HepG2 (cell line): ENCODE measurements around the gene MRPL58. TPM values are rescaled to one million over a fixed set of nuclear protein-coding genes. Genes with fewer than 3 reads are reported as not detected.

Experiments used
- ADNP ChIP-seq: sonication (generic); formaldehyde crosslinking; IDR thresholded peaks from 2 replicates; pipeline ENCODE4 v1.4.0; 2020; ENCODE audit warnings: missing genetic modification reagents
- CBFB ChIP-seq: sonication (generic); formaldehyde crosslinking; IDR thresholded peaks from 2 replicates; pipeline ENCODE4 v1.4.0; 2020; ENCODE audit warnings: missing genetic modification reagents
- CCAR2 ChIP-seq: fragments of 200-400 bp; formaldehyde crosslinking; optimal IDR thresholded peaks from 2 replicates; pipeline ENCODE3; 2018; ENCODE audit warnings: low read depth, mild to moderate bottlenecking, low read length, moderate library complexity
- GATA4 ChIP-seq: sonication (generic); IDR thresholded peaks from 2 replicates; pipeline ENCODE4 v1.6.1; 2016; ENCODE audit warnings: antibody characterized with exemption, low read depth, borderline replicate concordance
- GTF3A ChIP-seq: sonication (generic); formaldehyde crosslinking; conservative IDR thresholded peaks from 2 replicates; pipeline ENCODE4 v1.4.0; 2020; ENCODE audit warnings: mild to moderate bottlenecking, missing genetic modification reagents
- HMG20A ChIP-seq: IDR thresholded peaks from 2 replicates; pipeline ENCODE4 v1.6.1; 2016; ENCODE audit warnings: borderline replicate concordance
- HOXA3 ChIP-seq: sonication (generic); formaldehyde crosslinking; IDR thresholded peaks from 2 replicates; pipeline ENCODE4 v1.5.0; 2020; ENCODE audit warnings: missing genetic modification reagents
- KLF16 ChIP-seq, 2 experiments: sonication (generic) in 1 of 2; formaldehyde crosslinking in 1 of 2; IDR thresholded peaks; 2 replicates each; pipeline versions ENCODE4 v1.6.1 to v1.8.0; 2016 to 2023; ENCODE audit warnings: missing genetic modification reagents in 2 of 2, missing compliant biosample characterization in 1 of 2
- MAFF ChIP-seq: IDR thresholded peaks from 2 replicates; pipeline ENCODE4 v1.6.1; 2011; ENCODE audit warnings: low read depth, low read length, improper control_type of control experiment
- NRL ChIP-seq: sonication (generic); formaldehyde crosslinking; IDR thresholded peaks from 2 replicates; pipeline ENCODE4 v1.5.0; 2020; ENCODE audit warnings: missing genetic modification reagents, mild to moderate bottlenecking, moderate library complexity, borderline replicate concordance
- STAG1 ChIP-seq: sonication (generic); formaldehyde crosslinking; IDR thresholded peaks from 2 replicates; pipeline ENCODE4 v1.4.0; 2020; ENCODE audit warnings: missing genetic modification reagents
- TCF7 ChIP-seq: sonication (generic); IDR thresholded peaks from 2 replicates; pipeline ENCODE4 v1.6.1; 2016; ENCODE audit warnings: antibody characterized with exemption, low read depth
- ZFP41 ChIP-seq: sonication (generic); formaldehyde crosslinking; IDR thresholded peaks from 2 replicates; pipeline ENCODE4 v1.4.0; 2020; ENCODE audit warnings: mild to moderate bottlenecking, missing genetic modification reagents, borderline replicate concordance
- ZFP90 ChIP-seq: sonication (generic); formaldehyde crosslinking; IDR thresholded peaks from 2 replicates; pipeline ENCODE4 v1.8.0; 2022; ENCODE audit warnings: missing genetic modification reagents, mild to moderate bottlenecking, inconsistent platforms, borderline replicate concordance
- ZNF136 ChIP-seq: sonication (generic); formaldehyde crosslinking; IDR thresholded peaks from 2 replicates; pipeline ENCODE4 v1.8.1; 2022; ENCODE audit warnings: low read depth, mild to moderate bottlenecking, moderate library complexity, missing genetic modification reagents
- ZNF337 ChIP-seq: sonication (generic); formaldehyde crosslinking; IDR thresholded peaks from 2 replicates; pipeline ENCODE4 v1.5.1; 2020; ENCODE audit warnings: missing genetic modification reagents, low read depth, mild to moderate bottlenecking, borderline replicate concordance
- ZNF34 ChIP-seq: sonication (generic); formaldehyde crosslinking; IDR thresholded peaks from 2 replicates; pipeline ENCODE4 v1.4.0; 2020; ENCODE audit warnings: mild to moderate bottlenecking, missing genetic modification reagents, borderline replicate concordance
- ZNF367 ChIP-seq: sonication (generic); formaldehyde crosslinking; IDR thresholded peaks from 2 replicates; pipeline ENCODE4 v1.4.0; 2020; ENCODE audit warnings: missing genetic modification reagents, borderline replicate concordance
- ZNF577 ChIP-seq: sonication (generic); formaldehyde crosslinking; IDR thresholded peaks from 2 replicates; pipeline ENCODE4 v1.4.0; 2020; ENCODE audit warnings: mild to moderate bottlenecking, low read depth, missing genetic modification reagents, borderline replicate concordance
- ZNF891 ChIP-seq: sonication (generic); formaldehyde crosslinking; IDR thresholded peaks from 2 replicates; pipeline ENCODE4 v1.5.0; 2020; ENCODE audit warnings: mild to moderate bottlenecking, missing genetic modification reagents
- polyA plus RNA-seq, 8 experiments: library from polyadenylated mRNA; depleted of rRNA in 3 of 8; stranded (reverse) in 7 of 8; unstranded in 1 of 8; fragments of >200 nt; fragmentation: Illumina TruSeq in 4 of 8; extraction: Trizol in 4 of 8; gene quantifications; 2 replicates each; pipeline versions ENCODE4 v1.2.1 to v1.2.3, GENCODE V29; 2011 to 2016; ENCODE audit warnings: low read depth in 4 of 8, missing spikeins in 1 of 8, mixed read lengths in 1 of 8; ENCODE audit not compliant: insufficient read depth in 1 of 8
- total RNA-seq, 5 experiments: library from RNA; depleted of rRNA; stranded (reverse); fragments of >200 nt; fragmentation: Illumina TruSeq; extraction: Trizol; gene quantifications; 2 replicates each; pipeline ENCODE4 v1.2.3, GENCODE V29; 2016; ENCODE audit warnings: low read depth in 1 of 5
- TF ChIP-seq, protein P1 (sequence below): sonication (generic); formaldehyde crosslinking; IDR thresholded peaks from 2 replicates; pipeline ENCODE4 v1.8.1; 2023; ENCODE audit warnings: mild to moderate bottlenecking, inconsistent platforms, moderate library complexity, missing genetic modification reagents, borderline replicate concordance
- TF ChIP-seq, protein P2 (sequence below): sonication (generic); formaldehyde crosslinking; IDR thresholded peaks from 2 replicates; pipeline ENCODE4 v1.5.0; 2020; ENCODE audit warnings: missing genetic modification reagents
- TF ChIP-seq, protein P3 (sequence below): sonication (generic); formaldehyde crosslinking; IDR thresholded peaks from 2 replicates; pipeline ENCODE4 v1.5.1; 2020; ENCODE audit warnings: mild to moderate bottlenecking, missing genetic modification reagents, moderate library complexity

MRPL58 gene
- total and polyA plus RNA-seq, 2 of the 13 experiments (the other 11 are each of a cell fraction or from before 2014, with no cell fraction given) = 44.9 to 68.9 TPM

DNA sequence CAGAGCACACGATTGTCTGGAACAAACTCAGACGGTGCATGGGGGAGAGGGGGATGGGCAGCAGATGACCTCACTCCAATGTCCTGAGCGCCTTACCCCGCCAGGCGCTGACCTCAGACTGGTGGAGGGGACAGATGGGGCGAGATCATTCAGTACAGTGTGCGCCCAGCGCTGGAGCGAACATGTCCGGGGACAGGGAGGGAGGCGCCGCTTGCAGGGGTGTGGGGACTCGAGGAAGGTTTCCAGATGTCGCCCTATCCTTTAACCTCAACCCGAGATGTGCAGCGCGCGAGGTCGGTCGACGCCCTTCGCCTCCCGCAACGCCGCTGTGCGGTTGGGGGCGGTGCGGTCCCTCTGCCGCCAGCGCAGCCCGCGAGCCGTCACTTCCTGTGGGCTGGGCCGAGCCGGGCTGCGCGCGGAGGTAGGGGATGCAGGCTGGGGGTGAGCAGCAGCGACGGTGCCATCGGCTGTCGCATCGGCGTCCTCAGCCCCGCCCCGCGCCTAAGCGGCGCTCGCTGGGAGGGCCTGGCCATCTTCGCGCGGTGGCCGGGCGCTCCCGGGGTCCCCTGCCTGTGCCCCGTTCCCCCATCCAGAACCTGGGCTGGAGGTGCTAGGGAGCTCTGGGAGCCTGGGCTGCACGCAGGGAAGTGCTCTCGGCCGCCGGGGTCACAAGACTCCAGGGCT, 30.3 kb upstream of the MRPL58 start (continued):
- TF ChIP-seq GTF3A (CRISPR knock-in tag) = 0 out of 2 replicates have a peak, but pooled peaks have one; percentile 16
- TF ChIP-seq HOXA3 (CRISPR knock-in tag) = peak; percentile 96
- peak; percentile 91 for TF ChIP-seq CBFB (CRISPR knock-in tag)
- 0 out of 2 replicates have a peak, but pooled peaks have one; percentile 8 for TF ChIP-seq HMG20A (CRISPR knock-in tag)
- TF ChIP-seq TCF7 = no peak
- peak; percentile 67; the same call in 1 of the 2 replicates for TF ChIP-seq ZFP41 (CRISPR knock-in tag)
- TF ChIP-seq ZNF337 (CRISPR knock-in tag) = peak; percentile 86; the same call in 1 of the 2 replicates
- TF ChIP-seq, protein P1, sequence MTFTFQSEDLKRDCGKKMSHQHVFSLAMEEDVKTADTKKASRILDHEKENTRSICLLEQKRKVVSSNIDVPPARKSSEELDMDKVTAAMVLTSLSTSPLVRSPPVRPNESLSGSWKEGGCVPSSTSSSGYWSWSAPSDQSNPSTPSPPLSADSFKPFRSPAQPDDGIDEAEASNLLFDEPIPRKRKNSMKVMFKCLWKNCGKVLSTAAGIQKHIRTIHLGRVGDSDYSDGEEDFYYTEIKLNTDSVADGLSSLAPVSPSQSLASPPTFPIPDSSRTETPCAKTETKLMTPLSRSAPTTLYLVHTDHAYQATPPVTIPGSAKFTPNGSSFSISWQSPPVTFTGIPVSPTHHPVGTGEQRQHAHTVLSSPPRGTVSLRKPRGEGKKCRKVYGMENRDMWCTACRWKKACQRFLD (CRISPR knock-in tag) = peak; percentile 73; the same call in 1 of the 2 replicates
- TF ChIP-seq NRL (CRISPR knock-in tag) = peak; percentile 90
- peak; percentile 61; the same call in 1 of the 2 replicates for TF ChIP-seq ZNF34 (CRISPR knock-in tag)
- no peak for TF ChIP-seq STAG1 (CRISPR knock-in tag)
- peak; percentile 66; the same call in 1 of the 2 replicates for TF ChIP-seq ZNF891
- no peak for TF ChIP-seq ADNP (CRISPR knock-in tag)
- peak; percentile 63 to 93; a peak in 2 of 4 replicates for TF ChIP-seq KLF16 (CRISPR knock-in tag; IDR thresholded peaks at IDR 0.05)
- no peak; the same call in 1 of the 2 replicates for TF ChIP-seq ZFP90 (CRISPR knock-in tag)
- TF ChIP-seq, protein P2, sequence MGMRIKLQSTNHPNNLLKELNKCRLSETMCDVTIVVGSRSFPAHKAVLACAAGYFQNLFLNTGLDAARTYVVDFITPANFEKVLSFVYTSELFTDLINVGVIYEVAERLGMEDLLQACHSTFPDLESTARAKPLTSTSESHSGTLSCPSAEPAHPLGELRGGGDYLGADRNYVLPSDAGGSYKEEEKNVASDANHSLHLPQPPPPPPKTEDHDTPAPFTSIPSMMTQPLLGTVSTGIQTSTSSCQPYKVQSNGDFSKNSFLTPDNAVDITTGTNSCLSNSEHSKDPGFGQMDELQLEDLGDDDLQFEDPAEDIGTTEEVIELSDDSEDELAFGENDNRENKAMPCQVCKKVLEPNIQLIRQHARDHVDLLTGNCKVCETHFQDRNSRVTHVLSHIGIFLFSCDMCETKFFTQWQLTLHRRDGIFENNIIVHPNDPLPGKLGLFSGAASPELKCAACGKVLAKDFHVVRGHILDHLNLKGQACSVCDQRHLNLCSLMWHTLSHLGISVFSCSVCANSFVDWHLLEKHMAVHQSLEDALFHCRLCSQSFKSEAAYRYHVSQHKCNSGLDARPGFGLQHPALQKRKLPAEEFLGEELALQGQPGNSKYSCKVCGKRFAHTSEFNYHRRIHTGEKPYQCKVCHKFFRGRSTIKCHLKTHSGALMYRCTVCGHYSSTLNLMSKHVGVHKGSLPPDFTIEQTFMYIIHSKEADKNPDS (CRISPR knock-in tag) = 0 out of 2 replicates have a peak, but pooled peaks have one; percentile 58
- TF ChIP-seq ZNF577 = no peak
- TF ChIP-seq, protein P3, sequence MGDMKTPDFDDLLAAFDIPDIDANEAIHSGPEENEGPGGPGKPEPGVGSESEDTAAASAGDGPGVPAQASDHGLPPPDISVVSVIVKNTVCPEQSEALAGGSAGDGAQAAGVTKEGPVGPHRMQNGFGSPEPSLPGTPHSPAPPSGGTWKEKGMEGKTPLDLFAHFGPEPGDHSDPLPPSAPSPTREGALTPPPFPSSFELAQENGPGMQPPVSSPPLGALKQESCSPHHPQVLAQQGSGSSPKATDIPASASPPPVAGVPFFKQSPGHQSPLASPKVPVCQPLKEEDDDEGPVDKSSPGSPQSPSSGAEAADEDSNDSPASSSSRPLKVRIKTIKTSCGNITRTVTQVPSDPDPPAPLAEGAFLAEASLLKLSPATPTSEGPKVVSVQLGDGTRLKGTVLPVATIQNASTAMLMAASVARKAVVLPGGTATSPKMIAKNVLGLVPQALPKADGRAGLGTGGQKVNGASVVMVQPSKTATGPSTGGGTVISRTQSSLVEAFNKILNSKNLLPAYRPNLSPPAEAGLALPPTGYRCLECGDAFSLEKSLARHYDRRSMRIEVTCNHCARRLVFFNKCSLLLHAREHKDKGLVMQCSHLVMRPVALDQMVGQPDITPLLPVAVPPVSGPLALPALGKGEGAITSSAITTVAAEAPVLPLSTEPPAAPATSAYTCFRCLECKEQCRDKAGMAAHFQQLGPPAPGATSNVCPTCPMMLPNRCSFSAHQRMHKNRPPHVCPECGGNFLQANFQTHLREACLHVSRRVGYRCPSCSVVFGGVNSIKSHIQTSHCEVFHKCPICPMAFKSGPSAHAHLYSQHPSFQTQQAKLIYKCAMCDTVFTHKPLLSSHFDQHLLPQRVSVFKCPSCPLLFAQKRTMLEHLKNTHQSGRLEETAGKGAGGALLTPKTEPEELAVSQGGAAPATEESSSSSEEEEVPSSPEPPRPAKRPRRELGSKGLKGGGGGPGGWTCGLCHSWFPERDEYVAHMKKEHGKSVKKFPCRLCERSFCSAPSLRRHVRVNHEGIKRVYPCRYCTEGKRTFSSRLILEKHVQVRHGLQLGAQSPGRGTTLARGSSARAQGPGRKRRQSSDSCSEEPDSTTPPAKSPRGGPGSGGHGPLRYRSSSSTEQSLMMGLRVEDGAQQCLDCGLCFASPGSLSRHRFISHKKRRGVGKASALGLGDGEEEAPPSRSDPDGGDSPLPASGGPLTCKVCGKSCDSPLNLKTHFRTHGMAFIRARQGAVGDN (CRISPR knock-in tag) = peak; percentile 100
- TF ChIP-seq ZNF136 (CRISPR knock-in tag) = no peak
- TF ChIP-seq GATA4 = peak; percentile 66
- no peak; the same call in 1 of the 2 replicates for TF ChIP-seq ZNF367
- TF ChIP-seq MAFF = no peak
- no peak for TF ChIP-seq CCAR2
